AG04449 (cell line): Measurements from ENCODE around the gene PGAP1.

Experiments
- CTCF ChIA-PET: fragments of 350-600 bp; formaldehyde crosslinking; extraction: SDS; loops from one replicate; lab custom pipeline; 2021; ENCODE audit warnings: antibody characterized with exemption; lab: Yijun Ruan, JAX
- POLR2A ChIA-PET: fragments of 400-600, 350-600 bp; formaldehyde crosslinking; extraction: SDS; loops from one replicate; lab custom pipeline; 2020; ENCODE audit warnings: antibody characterized with exemption, inconsistent platforms; lab: Yijun Ruan, JAX
- DNase-seq: peaks from one replicate; pipeline ENCODE4 v3.0.0-alpha.2; 2010; ENCODE audit warnings: low read depth, low spot score
- H3K4me3 ChIP-seq: 2 replicates; pipeline ENCODE4 v1.5.1; 2011; ENCODE audit warnings: low read depth, mild to moderate bottlenecking, control low read depth, low read length
- TF ChIP-seq, protein P1 (sequence below): IDR thresholded peaks from one replicate; pipeline ENCODE4 v1.5.1; 2011; ENCODE audit warnings: mild to moderate bottlenecking, moderate library complexity, low read length, control low read depth, inconsistent platforms; ENCODE audit not compliant: insufficient read depth; ENCODE audit errors: missing control alignments

Gene PGAP1

GRCh38 chr2:196792865-196793264 is 133.6 kb downstream of the PGAP1 start:
- ChIA-PET POLR2A (no interaction called here), CTCF (no interaction called here)
- DNase-seq = no peak
- TF ChIP-seq, protein P1, sequence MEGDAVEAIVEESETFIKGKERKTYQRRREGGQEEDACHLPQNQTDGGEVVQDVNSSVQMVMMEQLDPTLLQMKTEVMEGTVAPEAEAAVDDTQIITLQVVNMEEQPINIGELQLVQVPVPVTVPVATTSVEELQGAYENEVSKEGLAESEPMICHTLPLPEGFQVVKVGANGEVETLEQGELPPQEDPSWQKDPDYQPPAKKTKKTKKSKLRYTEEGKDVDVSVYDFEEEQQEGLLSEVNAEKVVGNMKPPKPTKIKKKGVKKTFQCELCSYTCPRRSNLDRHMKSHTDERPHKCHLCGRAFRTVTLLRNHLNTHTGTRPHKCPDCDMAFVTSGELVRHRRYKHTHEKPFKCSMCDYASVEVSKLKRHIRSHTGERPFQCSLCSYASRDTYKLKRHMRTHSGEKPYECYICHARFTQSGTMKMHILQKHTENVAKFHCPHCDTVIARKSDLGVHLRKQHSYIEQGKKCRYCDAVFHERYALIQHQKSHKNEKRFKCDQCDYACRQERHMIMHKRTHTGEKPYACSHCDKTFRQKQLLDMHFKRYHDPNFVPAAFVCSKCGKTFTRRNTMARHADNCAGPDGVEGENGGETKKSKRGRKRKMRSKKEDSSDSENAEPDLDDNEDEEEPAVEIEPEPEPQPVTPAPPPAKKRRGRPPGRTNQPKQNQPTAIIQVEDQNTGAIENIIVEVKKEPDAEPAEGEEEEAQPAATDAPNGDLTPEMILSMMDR = no peak
- H3K4me3 ChIP-seq = no peak overlapping the region

GRCh38 chr2:196783431-196784094 is 142.9 kb downstream of the PGAP1 start:
- TF ChIP-seq, protein P1 = no peak
- H3K4me3 ChIP-seq = no peak overlapping the region
- ChIA-PET CTCF (no interaction called here), POLR2A (interaction anchor here (0.6 kb wide), 1 partner anchor 142 kb away, joined by 3 read pairs; no protein-coding TSS in a partner anchor)
- DNase-seq = no peak
